ENCODE results near the gene TOX3.

The TOX3 gene

DNA sequence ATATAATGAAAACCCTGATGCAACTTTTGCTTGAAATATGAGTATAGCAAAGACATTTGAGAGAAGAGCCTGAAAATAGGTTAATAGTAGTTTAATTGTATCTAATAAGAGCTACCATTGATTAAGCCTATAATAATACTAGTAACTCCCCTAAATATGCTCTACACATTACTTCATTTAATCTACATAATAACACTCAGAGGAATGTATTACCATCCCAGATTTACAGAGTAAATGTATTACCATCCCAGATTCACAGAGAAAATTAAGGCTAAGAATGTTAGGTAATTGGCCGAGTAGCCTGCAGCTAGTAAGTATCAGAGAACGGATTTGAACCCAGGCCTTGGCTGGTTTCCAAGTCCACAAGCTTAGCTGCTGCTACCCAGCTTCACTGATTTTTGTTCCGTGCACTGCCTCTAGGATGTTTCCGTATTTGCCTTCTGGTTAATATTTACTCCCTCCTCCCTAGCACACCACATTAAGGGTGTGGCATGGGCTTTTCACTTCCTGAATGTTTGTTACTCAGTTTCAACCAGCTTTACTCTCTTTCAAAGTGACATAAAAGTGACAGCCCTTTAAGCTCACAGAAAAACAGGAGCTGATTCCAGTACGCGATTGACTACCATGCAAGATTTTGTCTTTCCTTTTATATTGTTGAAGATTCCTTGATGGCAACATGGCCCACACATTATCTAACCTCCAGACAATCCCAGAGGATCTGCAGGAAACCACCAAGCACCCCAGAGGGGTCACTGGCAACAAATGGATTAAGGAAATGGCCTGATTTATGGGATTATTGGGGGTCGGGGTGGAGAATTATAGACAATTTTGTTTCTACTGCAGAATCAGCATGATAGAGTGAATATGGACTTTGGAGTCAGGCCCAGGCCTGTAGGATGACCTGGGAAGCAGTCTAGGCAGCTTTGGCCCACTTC lies 26.7 kb upstream of the TOX3 start:
- Histone ChIP-seq H3K4me2 (ENCODE audit: insufficient read depth, low read length, poor library complexity, severe bottlenecking) (no peak overlapping the region), H3K9ac (ENCODE audit: low read depth, low read length, poor library complexity) (no peak overlapping the region), H4K8ac (ENCODE audit: low read depth, low read length) (no peak overlapping the region), H2AFZ (ENCODE audit: low read length) (no peak overlapping the region), H2BK120ac (ENCODE audit: low read depth, low read length) (no peak overlapping the region), H3K4ac (ENCODE audit: low read length) (no peak overlapping the region), H3K4me3 (ENCODE audit: low read length in 2 of 2) (no peak overlapping the region), H3K9me3 (replicated peaks in 1 of 2; ENCODE audit: control insufficient read depth in 2 of 2, insufficient read depth in 1 of 2, low read depth in 1 of 2, low read length in 2 of 2) (peaks cover 5% of the 10 kb centered on the region in 2 donors), H3K18ac (ENCODE audit: low read length) (no peak overlapping the region), H3K36me3 (replicated peaks in 1 of 2; ENCODE audit: control insufficient read depth in 2 of 2, insufficient read depth in 2 of 2, low read length in 2 of 2) (no peaks in the 10 kb centered on the region), H3K27me3 (ENCODE audit: control insufficient read depth in 3 of 3, insufficient read depth in 3 of 3, low read depth in 1 of 3, low read length in 3 of 3) (no peaks in the 10 kb centered on the region), H3K23ac (ENCODE audit: low read depth, low read length, poor library complexity) (no peak overlapping the region), H3K4me1 (ENCODE audit: control insufficient read depth in 2 of 2, insufficient read depth in 1 of 2, low read depth in 1 of 2, low read length in 2 of 2) (peaks cover 9 to 13% of the 10 kb centered on the region in 2 donors), H3K27ac (replicated peaks; ENCODE audit: low read length) (no peak overlapping the region), H3K79me1 (ENCODE audit: low read depth, low read length) (no peaks in the 10 kb centered on the region), H2BK12ac (ENCODE audit: low read length) (no peak overlapping the region), H2BK5ac (ENCODE audit: low read length) (no peak overlapping the region), H2AK5ac (ENCODE audit: low read depth, low read length) (no peak overlapping the region), H4K91ac (ENCODE audit: low read depth, low read length, poor library complexity) (no peak overlapping the region), H3K14ac (ENCODE audit: low read length) (no peak overlapping the region), H2BK15ac (ENCODE audit: low read length) (no peak overlapping the region)
- no peak for DNase-seq (ENCODE audit: low spot score)
- WGBS, 2 donors (ENCODE audit: extremely low coverage in 2 of 2, insufficient read length in 2 of 2, insufficient replicate concordance in 1 of 2): no CpG with 5 or more reads among the region's 7 CpGs

GRCh38 chr16:52572656-52573055 lies 25.7 kb upstream of the TOX3 start:
- H3K4me1 ChIP-seq (ENCODE audit: control insufficient read depth in 2 of 2, insufficient read depth in 1 of 2, low read depth in 1 of 2, low read length in 2 of 2): peaks cover 3 to 4% of the 10 kb centered on the region in 2 donors
- H3K9ac ChIP-seq (ENCODE audit: low read depth, low read length, poor library complexity): no peak overlapping the region
- H2BK5ac ChIP-seq (ENCODE audit: low read length): no peak overlapping the region
- no peak overlapping the region for H3K4me3 ChIP-seq (ENCODE audit: low read length in 2 of 2)
- H4K91ac ChIP-seq (ENCODE audit: low read depth, low read length, poor library complexity): no peak overlapping the region
- no peak overlapping the region for H3K18ac ChIP-seq (ENCODE audit: low read length)
- no peak for DNase-seq (ENCODE audit: low spot score)
- WGBS, 2 donors (ENCODE audit: extremely low coverage in 2 of 2, insufficient read length in 2 of 2, insufficient replicate concordance in 1 of 2): no CpG with 5 or more reads among the region's 1 CpG
- no peak overlapping the region for H3K27ac ChIP-seq (replicated peaks; ENCODE audit: low read length)
- H3K4me2 ChIP-seq (ENCODE audit: insufficient read depth, low read length, poor library complexity, severe bottlenecking): no peak overlapping the region
- H2BK12ac ChIP-seq (ENCODE audit: low read length): no peak overlapping the region
- H3K36me3 ChIP-seq (replicated peaks in 1 of 2; ENCODE audit: control insufficient read depth in 2 of 2, insufficient read depth in 2 of 2, low read length in 2 of 2): no peaks in the 10 kb centered on the region
- no peak overlapping the region for H3K14ac ChIP-seq (ENCODE audit: low read length)
- H3K79me1 ChIP-seq (ENCODE audit: low read depth, low read length): no peaks in the 10 kb centered on the region
- H2AFZ ChIP-seq (ENCODE audit: low read length): no peak overlapping the region
- no peak overlapping the region for H2BK120ac ChIP-seq (ENCODE audit: low read depth, low read length)
- no peak overlapping the region for H2AK5ac ChIP-seq (ENCODE audit: low read depth, low read length)
- H3K4ac ChIP-seq (ENCODE audit: low read length): no peak overlapping the region
- H3K27me3 ChIP-seq (ENCODE audit: control insufficient read depth in 3 of 3, insufficient read depth in 3 of 3, low read depth in 1 of 3, low read length in 3 of 3): no peaks in the 10 kb centered on the region
- no peak overlapping the region for H4K8ac ChIP-seq (ENCODE audit: low read depth, low read length)
- no peak overlapping the region for H2BK15ac ChIP-seq (ENCODE audit: low read length)
- H3K9me3 ChIP-seq (replicated peaks in 1 of 2; ENCODE audit: control insufficient read depth in 2 of 2, insufficient read depth in 1 of 2, low read depth in 1 of 2, low read length in 2 of 2): peaks cover 5% of the 10 kb centered on the region in 2 donors
- no peak overlapping the region for H3K23ac ChIP-seq (ENCODE audit: low read depth, low read length, poor library complexity)

DNA sequence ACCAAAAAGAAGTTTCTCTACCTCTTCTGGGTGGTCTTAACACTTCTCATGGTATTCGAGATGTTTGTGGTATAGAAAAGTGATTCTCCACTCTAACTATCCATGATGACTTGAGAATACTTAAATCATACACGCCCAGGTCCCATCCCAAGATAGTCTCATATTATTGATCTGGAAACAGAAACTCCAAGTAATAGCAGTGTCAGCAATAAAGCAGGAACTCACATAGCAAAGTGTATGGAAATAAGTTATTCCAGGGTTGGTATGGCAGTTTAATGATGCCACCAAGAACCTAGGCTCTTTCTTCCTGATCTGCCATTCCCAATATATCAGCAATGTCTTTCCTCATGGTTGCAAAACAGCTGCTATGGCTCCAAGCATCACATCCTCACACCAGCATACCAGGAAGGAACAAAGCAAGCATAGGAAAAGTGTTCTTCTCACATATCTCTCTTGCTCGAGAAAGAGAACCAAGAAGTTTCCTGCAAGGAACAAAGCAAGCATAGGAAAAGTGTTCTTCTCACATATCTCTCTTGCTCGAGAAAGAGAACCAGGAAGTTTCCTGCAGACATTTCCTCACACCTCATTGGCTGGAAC lies 23.6 kb upstream of the TOX3 start:
- H3K4ac ChIP-seq (ENCODE audit: low read length): no peak overlapping the region
- H3K36me3 ChIP-seq (replicated peaks in 1 of 2; ENCODE audit: control insufficient read depth in 2 of 2, insufficient read depth in 2 of 2, low read length in 2 of 2): no peaks in the 10 kb centered on the region
- no peak overlapping the region for H3K14ac ChIP-seq (ENCODE audit: low read length)
- H2AK5ac ChIP-seq (ENCODE audit: low read depth, low read length): no peak overlapping the region
- H3K4me2 ChIP-seq (ENCODE audit: insufficient read depth, low read length, poor library complexity, severe bottlenecking): no peak overlapping the region
- H3K79me1 ChIP-seq (ENCODE audit: low read depth, low read length): no peaks in the 10 kb centered on the region
- H3K27me3 ChIP-seq (ENCODE audit: control insufficient read depth in 3 of 3, insufficient read depth in 3 of 3, low read depth in 1 of 3, low read length in 3 of 3): no peaks in the 10 kb centered on the region
- peaks cover 5% of the 10 kb centered on the region in 2 donors for H3K9me3 ChIP-seq (replicated peaks in 1 of 2; ENCODE audit: control insufficient read depth in 2 of 2, insufficient read depth in 1 of 2, low read depth in 1 of 2, low read length in 2 of 2)
- H3K9ac ChIP-seq (ENCODE audit: low read depth, low read length, poor library complexity): no peak overlapping the region
- H3K4me1 ChIP-seq (ENCODE audit: control insufficient read depth in 2 of 2, insufficient read depth in 1 of 2, low read depth in 1 of 2, low read length in 2 of 2): peaks cover 0 to 1% of the 10 kb centered on the region in 2 donors
- no peak overlapping the region for H4K91ac ChIP-seq (ENCODE audit: low read depth, low read length, poor library complexity)
- no peak overlapping the region for H3K4me3 ChIP-seq (ENCODE audit: low read length in 2 of 2)
- no peak overlapping the region for H3K27ac ChIP-seq (replicated peaks; ENCODE audit: low read length)
- no peak for DNase-seq (ENCODE audit: low spot score)
- H2AFZ ChIP-seq (ENCODE audit: low read length): no peak overlapping the region
- H4K8ac ChIP-seq (ENCODE audit: low read depth, low read length): no peak overlapping the region
- H2BK12ac ChIP-seq (ENCODE audit: low read length): no peak overlapping the region
- no peak overlapping the region for H3K23ac ChIP-seq (ENCODE audit: low read depth, low read length, poor library complexity)
- H2BK5ac ChIP-seq (ENCODE audit: low read length): no peak overlapping the region
- WGBS, 2 donors (ENCODE audit: extremely low coverage in 2 of 2, insufficient read length in 2 of 2, insufficient replicate concordance in 1 of 2): no CpG with 5 or more reads among the region's 4 CpGs
- H2BK15ac ChIP-seq (ENCODE audit: low read length): no peak overlapping the region
- H3K18ac ChIP-seq (ENCODE audit: low read length): no peak overlapping the region
- H2BK120ac ChIP-seq (ENCODE audit: low read depth, low read length): no peak overlapping the region

GRCh38 chr16:52569701-52570100 lies 22.8 kb upstream of the TOX3 start:
- Histone ChIP-seq H3K9ac (ENCODE audit: low read depth, low read length, poor library complexity) (no peak overlapping the region), H3K18ac (ENCODE audit: low read length) (no peak overlapping the region), H3K36me3 (replicated peaks in 1 of 2; ENCODE audit: control insufficient read depth in 2 of 2, insufficient read depth in 2 of 2, low read length in 2 of 2) (no peaks in the 10 kb centered on the region), H3K4me3 (ENCODE audit: low read length in 2 of 2) (no peak overlapping the region), H3K23ac (ENCODE audit: low read depth, low read length, poor library complexity) (no peak overlapping the region), H2BK5ac (ENCODE audit: low read length) (no peak overlapping the region), H3K14ac (ENCODE audit: low read length) (no peak overlapping the region), H4K91ac (ENCODE audit: low read depth, low read length, poor library complexity) (no peak overlapping the region), H3K4me2 (ENCODE audit: insufficient read depth, low read length, poor library complexity, severe bottlenecking) (no peak overlapping the region), H3K79me1 (ENCODE audit: low read depth, low read length) (no peaks in the 10 kb centered on the region), H3K27ac (replicated peaks; ENCODE audit: low read length) (no peak overlapping the region), H3K9me3 (replicated peaks in 1 of 2; ENCODE audit: control insufficient read depth in 2 of 2, insufficient read depth in 1 of 2, low read depth in 1 of 2, low read length in 2 of 2) (peaks cover 5% of the 10 kb centered on the region in 2 donors), H2AFZ (ENCODE audit: low read length) (no peak overlapping the region), H3K27me3 (ENCODE audit: control insufficient read depth in 3 of 3, insufficient read depth in 3 of 3, low read depth in 1 of 3, low read length in 3 of 3) (no peaks in the 10 kb centered on the region), H4K8ac (ENCODE audit: low read depth, low read length) (no peak overlapping the region), H2BK15ac (ENCODE audit: low read length) (no peak overlapping the region), H3K4me1 (ENCODE audit: control insufficient read depth in 2 of 2, insufficient read depth in 1 of 2, low read depth in 1 of 2, low read length in 2 of 2) (peaks cover 0 to 1% of the 10 kb centered on the region in 2 donors), H2BK120ac (ENCODE audit: low read depth, low read length) (no peak overlapping the region), H3K4ac (ENCODE audit: low read length) (no peak overlapping the region), H2AK5ac (ENCODE audit: low read depth, low read length) (no peak overlapping the region), H2BK12ac (ENCODE audit: low read length) (no peak overlapping the region)
- no peak for DNase-seq (ENCODE audit: low spot score)
- no CpG with 5 or more reads among the region's 2 CpGs for WGBS, 2 donors (ENCODE audit: extremely low coverage in 2 of 2, insufficient read length in 2 of 2, insufficient replicate concordance in 1 of 2)

Data from neuronal stem cell (in vitro differentiated cells).